GM12878 (cell line): ENCODE data around the gene TOE1. TPM values are rescaled to one million over a fixed set of nuclear protein-coding genes. Genes with fewer than 3 reads are reported as not detected.

Experiments used
- ATAC-seq: fragments of 200-7000 bp; cut with Tn5 transposase; 3 replicates; pipeline ENCODE4 v1.9.1; 2020; ENCODE audit warnings: mild to moderate bottlenecking, moderate library complexity
- BruUV-seq: library from RNA; stranded (reverse); fragments of 400-500 nt; replicated peaks from 2 replicates; lab custom pipeline; 2021; lab: Mats Ljungman, UMichigan
- CTCF ChIA-PET: fragments of 300-600 bp; sonication (Branson Sonifier 250); formaldehyde crosslinking; extraction: SDS; loops from one replicate; lab custom pipeline; 2021; ENCODE audit warnings: inconsistent platforms; lab: Yijun Ruan, JAX
- POLR2A ChIA-PET: fragments of 350-600 bp; formaldehyde crosslinking; extraction: SDS; loops from one replicate; lab custom pipeline; 2021; ENCODE audit warnings: inconsistent platforms; lab: Charles Lee
- RAD21 ChIA-PET: fragments of 300-600 bp; sonication (Branson Sonifier 250); formaldehyde crosslinking; loops from one replicate; lab custom pipeline; 2023; ENCODE audit warnings: antibody characterized with exemption; ENCODE audit not compliant: unreplicated experiment; lab: Charles Lee
- SMC1A ChIA-PET: fragments of 300-600 bp; sonication (Branson Sonifier 250); formaldehyde crosslinking; loops from one replicate; lab custom pipeline; 2023; ENCODE audit not compliant: unreplicated experiment, uncharacterized antibody; lab: Charles Lee
- DNase-seq: peaks from one replicate; pipeline ENCODE4 v3.0.0-alpha.2; 2011; ENCODE audit warnings: low read depth, low spot score
- FAIRE-seq: peaks from 3 replicates; lab custom pipeline; 2011; peaks lifted over from hg19 to GRCh38; lab: Jason Lieb, UNC
- H2AFZ ChIP-seq: 2 replicates; pipeline ENCODE4 v1.6.0; 2011; ENCODE audit warnings: low read depth, low read length, control low read depth; ENCODE audit not compliant: control insufficient read depth
- H3K27ac ChIP-seq: 2 replicates; pipeline ENCODE4 v1.5.1; 2011; ENCODE audit warnings: control low read depth; ENCODE audit not compliant: control insufficient read depth, insufficient read depth
- H3K27me3 ChIP-seq, 2 experiments: replicated peaks in 1 of 2; 2 replicates each; pipeline versions ENCODE4 v1.6.0 to v1.6.1; 2011; ENCODE audit warnings: low read length in 1 of 2; ENCODE audit not compliant: control insufficient read depth in 2 of 2, insufficient read depth in 2 of 2
- H3K36me3 ChIP-seq, 2 experiments: 2 replicates each; pipeline ENCODE4 v1.5.1; 2011; ENCODE audit warnings: low read length in 1 of 2; ENCODE audit not compliant: control insufficient read depth in 2 of 2, insufficient read depth in 2 of 2
- H3K4me1 ChIP-seq: 2 replicates; pipeline ENCODE4 v1.6.1; 2011; ENCODE audit warnings: mild to moderate bottlenecking, low read length, moderate library complexity, mixed read lengths; ENCODE audit not compliant: control insufficient read depth, insufficient read depth
- H3K4me2 ChIP-seq: 2 replicates; pipeline ENCODE4 v1.6.0; 2011; ENCODE audit warnings: control low read depth; ENCODE audit not compliant: control insufficient read depth, insufficient read depth
- H3K4me3 ChIP-seq: fragments of 200-600 bp; sonication (generic); 2 replicates; pipeline ENCODE4 v1.5.1; 2016
- H3K79me2 ChIP-seq: 2 replicates; pipeline ENCODE4 v1.6.0; 2011; ENCODE audit warnings: low read length; ENCODE audit not compliant: control insufficient read depth, insufficient read depth
- H3K9ac ChIP-seq: 2 replicates; pipeline ENCODE4 v1.8.0; 2011; ENCODE audit warnings: low read length, control low read depth, mixed read lengths; ENCODE audit not compliant: control insufficient read depth, insufficient read depth
- H3K9me3 ChIP-seq: replicated peaks from 3 replicates; pipeline ENCODE4 v1.5.1; 2011; ENCODE audit warnings: mild to moderate bottlenecking, low read length; ENCODE audit not compliant: control insufficient read depth, insufficient read depth
- H4K20me1 ChIP-seq: 2 replicates; pipeline ENCODE4 v1.6.0; 2011; ENCODE audit not compliant: control insufficient read depth, insufficient read depth
- CBX5 ChIP-seq: sonication (generic); IDR thresholded peaks from 2 replicates; pipeline ENCODE4 v1.6.1; 2016; ENCODE audit warnings: low read depth, moderate library complexity, mild to moderate bottlenecking, inconsistent platforms
- MEF2B ChIP-seq: fragments of 450-650 bp; IDR thresholded peaks from 2 replicates; pipeline ENCODE4 v1.6.1; 2018; ENCODE audit warnings: mild to moderate bottlenecking, moderate library complexity; ENCODE audit not compliant: partially characterized antibody, poor library complexity, severe bottlenecking
- MXI1 ChIP-seq: fragments of 150-350 bp; IDR thresholded peaks from 2 replicates; pipeline ENCODE4 v1.6.1; 2011; ENCODE audit warnings: low read depth, mild to moderate bottlenecking, inconsistent platforms, low read length, improper control_type of control experiment
- NKRF ChIP-seq: fragments of 450-650 bp; conservative IDR thresholded peaks from 2 replicates; pipeline ENCODE4 v1.6.1; 2017; ENCODE audit warnings: mild to moderate bottlenecking, moderate library complexity
- RUNX3 ChIP-seq: IDR thresholded peaks from 2 replicates; pipeline ENCODE4 v1.6.1; 2012; ENCODE audit warnings: low read length, inconsistent platforms
- TCF3 ChIP-seq: IDR thresholded peaks from 2 replicates; pipeline ENCODE4 v1.6.1; 2012; ENCODE audit warnings: low read depth, mild to moderate bottlenecking, low read length, borderline replicate concordance; ENCODE audit not compliant: insufficient read depth
- USF1 ChIP-seq: IDR thresholded peaks from 2 replicates; pipeline ENCODE4 v1.6.1; 2011; ENCODE audit warnings: borderline replicate concordance, low read depth, mild to moderate bottlenecking, moderate library complexity, mixed read lengths, low read length; ENCODE audit not compliant: insufficient read depth; ENCODE audit errors: extremely low read length
- ZBED1 ChIP-seq: IDR thresholded peaks from 2 replicates; pipeline ENCODE4 v1.6.1; 2016; ENCODE audit warnings: borderline replicate concordance
- WGBS: methylation state at CpG from one replicate; pipeline ENCODE4 v1.1.6; 2016; ENCODE audit warnings: low lambda C conversion rate; ENCODE audit not compliant: insufficient replicate concordance, insufficient coverage; ENCODE audit errors: missing lambda C conversion rate; 5-methylcytosine and 5-hydroxymethylcytosine counted together
- in situ Hi-C: fragments of 300-500 bp; cut with MboI; formaldehyde crosslinking; loops from 9 replicates; pipeline ENCODE4 v1.14.3; 2018; ENCODE audit warnings: mixed read lengths
- intact Hi-C: fragments of 100-400 bp; cut with micrococcal nuclease; formaldehyde crosslinking; loops from one replicate; pipeline ENCODE4 v1.14.2; 2022; ENCODE audit not compliant: unreplicated experiment
- polyA plus RNA-seq, 11 experiments: library from polyadenylated mRNA; depleted of rRNA in 4 of 11; unstranded in 6 of 11; stranded (reverse) in 5 of 11; fragments of >200 nt; fragmentation: Nextera tagmentation in 4 of 11; fragmentation: Illumina TruSeq in 1 of 11; extraction: Ambion mirVana in 4 of 11; extraction: Trizol in 1 of 11; gene quantifications; 1 replicate in 1 of 11; 2 replicates in 10 of 11; pipeline versions ENCODE4 v1.2.1 to v1.2.3, GENCODE V29; 2011 to 2016; ENCODE audit warnings: inconsistent platforms in 2 of 11, missing spikeins in 2 of 11, low read depth in 1 of 11
- total RNA-seq, 4 experiments: library from RNA; depleted of rRNA in 3 of 4; stranded (reverse); fragments of >200 nt in 3 of 4; fragmentation: Illumina TruSeq in 1 of 4; extraction: Trizol in 1 of 4; gene quantifications; 2 replicates each; pipeline versions ENCODE4 v1.2.1 to v1.2.3, GENCODE V29; 2013 to 2021
- TF ChIP-seq, protein P1 (sequence below): fragments of 450-650 bp; IDR thresholded peaks from 2 replicates; pipeline ENCODE4 v1.6.1; 2017; ENCODE audit warnings: borderline replicate concordance
- TF ChIP-seq, protein P2 (sequence below): fragments of 450-650 bp; formaldehyde crosslinking; IDR thresholded peaks from 2 replicates; pipeline ENCODE4 v1.4.0; 2022; ENCODE audit warnings: mild to moderate bottlenecking, moderate library complexity
- TF ChIP-seq, protein P3 (sequence below): fragments of 450-650 bp; IDR thresholded peaks from 2 replicates; pipeline ENCODE4 v1.6.1; 2017; ENCODE audit warnings: mild to moderate bottlenecking, moderate library complexity

TOE1 gene
- total and polyA plus RNA-seq, 10 of the 15 experiments (the other 5 are each of a cell fraction or from before 2014, with no cell fraction given), result 22.7 to 38.0 (median 33.3) TPM

- in situ Hi-C loops (no loop called here), intact Hi-C loops (no loop called here)
- Histone ChIP-seq H3K4me2 (no peak overlapping the region), H3K9ac (no peak overlapping the region), H3K79me2 (peaks cover 10% of the 10 kb centered on the region), H3K36me3 (peaks cover 19 to 27% of the 10 kb centered on the region in 2 experiments), H3K9me3 (no peaks in the 10 kb centered on the region), H3K27me3 (no peaks in the 10 kb centered on the region), H2AFZ (no peak overlapping the region), H3K4me1 (0 out of 2 replicates have a peak, but pooled peaks cover 5% of the 10 kb centered on the region), H4K20me1 (no peaks in the 10 kb centered on the region), H3K4me3 (no peak overlapping the region), H3K27ac (no peak overlapping the region)
- POLR2A ChIA-PET, result interaction anchor here (1.3 kb wide), 1 partner anchor 9 kb away, joined by 4 read pairs; no protein-coding TSS in a partner anchor
- FAIRE-seq, result no peak
- no peak for DNase-seq
- RAD21 ChIA-PET, result interaction anchor here (0.8 to 1.4 kb wide), 3 partner anchors 14 to 332 kb away, joined by 3 to 5 read pairs (median 4); no protein-coding TSS in a partner anchor
- SMC1A ChIA-PET, result interaction anchor here (1.3 kb wide), 1 partner anchor 10 kb away, joined by 3 read pairs; no protein-coding TSS in a partner anchor
- BruUV-seq, result no TSS peak
- ATAC-seq, result no peak
- CTCF ChIA-PET, result interaction anchor here (0.5 to 4.1 kb wide), 5 partner anchors 41 to 333 kb away, joined by 3 to 25 read pairs (median 4); partner anchors contain the start of gene TESK2
- WGBS, result 50% methylated on average over 2 of the region's 2 CpGs
- TF ChIP-seq MEF2B (no peak), NKRF (no peak), MXI1 (no peak), RUNX3 (no peak), TCF3 (no peak), USF1 (no peak), ZBED1 (no peak), CBX5 (no peak)
- TF ChIP-seq, protein P1, sequence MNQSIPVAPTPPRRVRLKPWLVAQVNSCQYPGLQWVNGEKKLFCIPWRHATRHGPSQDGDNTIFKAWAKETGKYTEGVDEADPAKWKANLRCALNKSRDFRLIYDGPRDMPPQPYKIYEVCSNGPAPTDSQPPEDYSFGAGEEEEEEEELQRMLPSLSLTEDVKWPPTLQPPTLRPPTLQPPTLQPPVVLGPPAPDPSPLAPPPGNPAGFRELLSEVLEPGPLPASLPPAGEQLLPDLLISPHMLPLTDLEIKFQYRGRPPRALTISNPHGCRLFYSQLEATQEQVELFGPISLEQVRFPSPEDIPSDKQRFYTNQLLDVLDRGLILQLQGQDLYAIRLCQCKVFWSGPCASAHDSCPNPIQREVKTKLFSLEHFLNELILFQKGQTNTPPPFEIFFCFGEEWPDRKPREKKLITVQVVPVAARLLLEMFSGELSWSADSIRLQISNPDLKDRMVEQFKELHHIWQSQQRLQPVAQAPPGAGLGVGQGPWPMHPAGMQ, result no peak
- TF ChIP-seq, protein P2, sequence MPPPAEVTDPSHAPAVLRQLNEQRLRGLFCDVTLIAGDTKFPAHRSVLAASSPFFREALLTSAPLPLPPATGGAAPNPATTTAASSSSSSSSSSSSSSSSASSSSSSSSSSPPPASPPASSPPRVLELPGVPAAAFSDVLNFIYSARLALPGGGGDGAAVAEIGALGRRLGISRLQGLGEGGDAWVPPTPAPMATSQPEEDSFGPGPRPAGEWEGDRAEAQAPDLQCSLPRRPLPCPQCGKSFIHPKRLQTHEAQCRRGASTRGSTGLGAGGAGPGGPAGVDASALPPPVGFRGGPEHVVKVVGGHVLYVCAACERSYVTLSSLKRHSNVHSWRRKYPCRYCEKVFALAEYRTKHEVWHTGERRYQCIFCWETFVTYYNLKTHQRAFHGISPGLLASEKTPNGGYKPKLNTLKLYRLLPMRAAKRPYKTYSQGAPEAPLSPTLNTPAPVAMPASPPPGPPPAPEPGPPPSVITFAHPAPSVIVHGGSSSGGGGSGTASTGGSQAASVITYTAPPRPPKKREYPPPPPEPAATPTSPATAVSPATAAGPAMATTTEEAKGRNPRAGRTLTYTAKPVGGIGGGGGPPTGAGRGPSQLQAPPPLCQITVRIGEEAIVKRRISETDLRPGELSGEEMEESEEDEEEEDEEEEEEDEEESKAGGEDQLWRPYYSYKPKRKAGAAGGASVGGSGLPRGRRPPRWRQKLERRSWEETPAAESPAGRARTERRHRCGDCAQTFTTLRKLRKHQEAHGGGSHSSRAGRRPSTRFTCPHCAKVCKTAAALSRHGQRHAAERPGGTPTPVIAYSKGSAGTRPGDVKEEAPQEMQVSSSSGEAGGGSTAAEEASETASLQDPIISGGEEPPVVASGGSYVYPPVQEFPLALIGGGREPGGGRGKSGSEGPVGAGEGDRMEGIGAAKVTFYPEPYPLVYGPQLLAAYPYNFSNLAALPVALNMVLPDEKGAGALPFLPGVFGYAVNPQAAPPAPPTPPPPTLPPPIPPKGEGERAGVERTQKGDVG (CRISPR knock-in tag), result no peak
- TF ChIP-seq, protein P3, sequence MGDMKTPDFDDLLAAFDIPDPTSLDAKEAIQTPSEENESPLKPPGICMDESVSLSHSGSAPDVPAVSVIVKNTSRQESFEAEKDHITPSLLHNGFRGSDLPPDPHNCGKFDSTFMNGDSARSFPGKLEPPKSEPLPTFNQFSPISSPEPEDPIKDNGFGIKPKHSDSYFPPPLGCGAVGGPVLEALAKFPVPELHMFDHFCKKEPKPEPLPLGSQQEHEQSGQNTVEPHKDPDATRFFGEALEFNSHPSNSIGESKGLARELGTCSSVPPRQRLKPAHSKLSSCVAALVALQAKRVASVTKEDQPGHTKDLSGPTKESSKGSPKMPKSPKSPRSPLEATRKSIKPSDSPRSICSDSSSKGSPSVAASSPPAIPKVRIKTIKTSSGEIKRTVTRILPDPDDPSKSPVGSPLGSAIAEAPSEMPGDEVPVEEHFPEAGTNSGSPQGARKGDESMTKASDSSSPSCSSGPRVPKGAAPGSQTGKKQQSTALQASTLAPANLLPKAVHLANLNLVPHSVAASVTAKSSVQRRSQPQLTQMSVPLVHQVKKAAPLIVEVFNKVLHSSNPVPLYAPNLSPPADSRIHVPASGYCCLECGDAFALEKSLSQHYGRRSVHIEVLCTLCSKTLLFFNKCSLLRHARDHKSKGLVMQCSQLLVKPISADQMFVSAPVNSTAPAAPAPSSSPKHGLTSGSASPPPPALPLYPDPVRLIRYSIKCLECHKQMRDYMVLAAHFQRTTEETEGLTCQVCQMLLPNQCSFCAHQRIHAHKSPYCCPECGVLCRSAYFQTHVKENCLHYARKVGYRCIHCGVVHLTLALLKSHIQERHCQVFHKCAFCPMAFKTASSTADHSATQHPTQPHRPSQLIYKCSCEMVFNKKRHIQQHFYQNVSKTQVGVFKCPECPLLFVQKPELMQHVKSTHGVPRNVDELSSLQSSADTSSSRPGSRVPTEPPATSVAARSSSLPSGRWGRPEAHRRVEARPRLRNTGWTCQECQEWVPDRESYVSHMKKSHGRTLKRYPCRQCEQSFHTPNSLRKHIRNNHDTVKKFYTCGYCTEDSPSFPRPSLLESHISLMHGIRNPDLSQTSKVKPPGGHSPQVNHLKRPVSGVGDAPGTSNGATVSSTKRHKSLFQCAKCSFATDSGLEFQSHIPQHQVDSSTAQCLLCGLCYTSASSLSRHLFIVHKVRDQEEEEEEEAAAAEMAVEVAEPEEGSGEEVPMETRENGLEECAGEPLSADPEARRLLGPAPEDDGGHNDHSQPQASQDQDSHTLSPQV, result no peak
Measured at GRCh38 chr1:45346473-45346872, 6.5 kb downstream of the TOE1 start.
